ENCODE measurements around the gene RNF175. TPM values are rescaled to one million over a fixed set of nuclear protein-coding genes. Genes with fewer than 3 reads are reported as not detected.
A peak's percentile ranks its signal among the peaks of the same experiment; 100 is the strongest.

RNF175 gene
- total RNA-seq, 3 donors from 2014 or later: 3.6 to 5.9 TPM; not detected in 1

DNA sequence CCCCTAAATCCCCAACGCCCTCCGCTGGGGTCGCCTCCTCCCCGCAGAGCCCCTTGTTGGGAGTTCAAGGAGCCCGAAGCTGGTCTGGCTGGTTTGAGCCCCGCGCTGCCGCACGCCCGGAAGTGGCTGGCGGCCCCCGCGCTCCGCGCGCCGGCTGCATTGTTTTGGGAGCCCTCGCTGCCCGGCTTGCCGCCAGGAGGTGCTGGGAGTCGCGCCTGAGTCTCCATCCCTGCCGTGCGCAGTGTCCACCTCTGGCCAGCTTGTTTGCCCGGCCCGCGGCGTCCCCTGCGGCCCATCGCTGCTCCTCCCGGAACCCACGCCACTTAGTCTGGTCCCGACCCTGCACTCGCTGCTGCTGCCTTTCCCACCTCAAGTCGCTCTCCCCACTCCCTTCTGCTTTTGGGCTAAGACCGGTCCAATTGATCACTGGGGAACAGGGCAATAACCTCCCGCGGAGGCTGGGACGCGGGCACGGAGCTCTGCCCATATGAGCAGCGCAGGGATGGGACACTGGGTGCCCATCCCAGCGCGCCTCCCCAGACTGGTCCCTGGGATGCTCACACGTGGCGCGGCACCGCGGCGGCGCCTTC lies 31.2 kb upstream of the RNF175 start:
- H3K4me1 ChIP-seq: peaks cover 0 to 4% of the 10 kb centered on the region in 2 donors
- H3K27me3 ChIP-seq: peaks cover 9 to 56% of the 10 kb centered on the region in 2 donors

DNA sequence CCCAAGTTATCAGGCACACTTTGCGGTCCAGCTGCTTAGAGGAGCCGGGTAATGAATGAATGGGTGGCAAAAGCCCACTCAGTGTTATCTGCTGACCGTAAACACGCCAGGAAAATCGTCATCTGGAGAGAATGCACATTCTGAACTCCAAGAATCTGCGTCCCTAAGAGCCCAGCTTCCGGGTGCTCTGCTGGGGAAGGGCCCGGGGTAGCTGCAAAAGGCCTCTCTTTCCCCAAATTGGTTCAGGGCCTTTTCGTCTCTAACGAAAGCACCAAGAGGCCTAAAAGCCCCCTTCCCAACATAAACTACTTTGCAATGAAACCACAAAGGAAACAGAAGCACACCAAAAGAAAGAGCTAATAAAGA lies 30.7 kb upstream of the RNF175 start:
- Histone ChIP-seq H3K27me3 (peaks cover 9 to 56% of the 10 kb centered on the region in 2 donors), H3K36me3 (no peaks in the 10 kb centered on the region), H3K4me1 (peaks cover 0 to 4% of the 10 kb centered on the region in 2 donors), H3K27ac (peak overlapping the region; percentile 69 to 87), H3K4me3 (peak overlapping the region; percentile 26 to 78 (median 59)), H3K9me3 (no peaks in the 10 kb centered on the region)
- TF ChIP-seq POLR2AphosphoS5 (IDR thresholded peaks at IDR 0.05): no peak
- no peak for TF ChIP-seq POLR2A (IDR thresholded peaks at IDR 0.05)
- TF ChIP-seq, protein P1, sequence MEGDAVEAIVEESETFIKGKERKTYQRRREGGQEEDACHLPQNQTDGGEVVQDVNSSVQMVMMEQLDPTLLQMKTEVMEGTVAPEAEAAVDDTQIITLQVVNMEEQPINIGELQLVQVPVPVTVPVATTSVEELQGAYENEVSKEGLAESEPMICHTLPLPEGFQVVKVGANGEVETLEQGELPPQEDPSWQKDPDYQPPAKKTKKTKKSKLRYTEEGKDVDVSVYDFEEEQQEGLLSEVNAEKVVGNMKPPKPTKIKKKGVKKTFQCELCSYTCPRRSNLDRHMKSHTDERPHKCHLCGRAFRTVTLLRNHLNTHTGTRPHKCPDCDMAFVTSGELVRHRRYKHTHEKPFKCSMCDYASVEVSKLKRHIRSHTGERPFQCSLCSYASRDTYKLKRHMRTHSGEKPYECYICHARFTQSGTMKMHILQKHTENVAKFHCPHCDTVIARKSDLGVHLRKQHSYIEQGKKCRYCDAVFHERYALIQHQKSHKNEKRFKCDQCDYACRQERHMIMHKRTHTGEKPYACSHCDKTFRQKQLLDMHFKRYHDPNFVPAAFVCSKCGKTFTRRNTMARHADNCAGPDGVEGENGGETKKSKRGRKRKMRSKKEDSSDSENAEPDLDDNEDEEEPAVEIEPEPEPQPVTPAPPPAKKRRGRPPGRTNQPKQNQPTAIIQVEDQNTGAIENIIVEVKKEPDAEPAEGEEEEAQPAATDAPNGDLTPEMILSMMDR (IDR thresholded peaks at IDR 0.05): no peak
- DNase-seq (ENCODE audit: low spot score in 2 of 2): no peak
- intact Hi-C loops (cut with DNase I; ENCODE audit: low total_unique reads): no loop called here

More for the DNA sequence above, 31.2 kb upstream of the RNF175 start:
- DNase-seq (ENCODE audit: low spot score in 2 of 2): no peak
- H3K27ac ChIP-seq: peak overlapping the region; percentile 69 to 87
- peak overlapping the region; percentile 26 to 78 (median 59) for H3K4me3 ChIP-seq
- H3K36me3 ChIP-seq: no peaks in the 10 kb centered on the region
- intact Hi-C loops (cut with DNase I; ENCODE audit: low total_unique reads): no loop called here
- TF ChIP-seq POLR2A (IDR thresholded peaks at IDR 0.05): no peak
- TF ChIP-seq, protein P1 (IDR thresholded peaks at IDR 0.05): no peak
- no peak for TF ChIP-seq POLR2AphosphoS5 (IDR thresholded peaks at IDR 0.05)
- H3K9me3 ChIP-seq: no peaks in the 10 kb centered on the region

DNA sequence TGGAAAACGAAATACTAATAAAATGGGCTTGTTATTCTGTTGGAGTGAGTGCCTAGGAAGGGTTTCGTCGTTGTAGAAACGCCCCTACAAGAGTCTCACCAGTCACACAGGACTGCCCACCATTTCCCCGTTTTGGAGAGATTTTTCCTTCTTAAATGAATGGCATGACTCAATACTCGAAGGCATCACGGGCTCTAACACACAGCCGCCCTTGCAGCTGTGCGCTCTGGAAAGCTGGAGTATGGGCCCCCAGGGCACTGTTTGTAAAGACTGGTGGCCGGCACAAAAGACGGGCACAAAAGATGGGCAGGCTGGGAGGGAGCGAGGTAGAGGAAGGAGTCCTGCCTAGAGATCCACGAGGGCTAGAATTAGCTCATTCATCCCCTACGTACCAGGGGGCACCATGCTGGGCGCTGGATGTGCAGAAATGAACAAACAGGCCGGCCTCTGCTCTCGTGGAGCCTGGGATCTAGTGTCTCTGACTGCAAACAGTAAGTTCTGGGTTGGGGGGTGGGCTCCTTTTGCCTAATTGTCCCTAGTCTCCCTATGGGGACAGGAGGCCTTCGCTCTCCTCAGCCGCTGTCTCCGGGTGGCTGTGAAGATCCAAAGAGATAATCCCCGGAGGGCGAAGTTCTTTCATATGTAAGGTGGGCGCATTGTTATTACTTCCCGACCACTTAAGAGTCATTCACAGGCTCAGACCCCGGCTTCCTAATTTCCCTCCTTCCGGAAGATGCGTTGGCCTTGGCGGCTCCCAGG lies 30.1 kb upstream of the RNF175 start:
- intact Hi-C loops (cut with DNase I; ENCODE audit: low total_unique reads): no loop called here
- no peak for DNase-seq (ENCODE audit: low spot score in 2 of 2)
- TF ChIP-seq POLR2AphosphoS5 (IDR thresholded peaks at IDR 0.05) (no peak), POLR2A (IDR thresholded peaks at IDR 0.05) (no peak)
- TF ChIP-seq, protein P1 (IDR thresholded peaks at IDR 0.05): no peak
- Histone ChIP-seq H3K4me3 (peak overlapping the region; percentile 41 to 78 (median 59)), H3K27me3 (peaks cover 9 to 56% of the 10 kb centered on the region in 2 donors), H3K27ac (peak overlapping the region; percentile 69 to 87), H3K9me3 (no peaks in the 10 kb centered on the region), H3K36me3 (no peaks in the 10 kb centered on the region), H3K4me1 (peaks cover 0 to 4% of the 10 kb centered on the region in 2 donors)

DNA sequence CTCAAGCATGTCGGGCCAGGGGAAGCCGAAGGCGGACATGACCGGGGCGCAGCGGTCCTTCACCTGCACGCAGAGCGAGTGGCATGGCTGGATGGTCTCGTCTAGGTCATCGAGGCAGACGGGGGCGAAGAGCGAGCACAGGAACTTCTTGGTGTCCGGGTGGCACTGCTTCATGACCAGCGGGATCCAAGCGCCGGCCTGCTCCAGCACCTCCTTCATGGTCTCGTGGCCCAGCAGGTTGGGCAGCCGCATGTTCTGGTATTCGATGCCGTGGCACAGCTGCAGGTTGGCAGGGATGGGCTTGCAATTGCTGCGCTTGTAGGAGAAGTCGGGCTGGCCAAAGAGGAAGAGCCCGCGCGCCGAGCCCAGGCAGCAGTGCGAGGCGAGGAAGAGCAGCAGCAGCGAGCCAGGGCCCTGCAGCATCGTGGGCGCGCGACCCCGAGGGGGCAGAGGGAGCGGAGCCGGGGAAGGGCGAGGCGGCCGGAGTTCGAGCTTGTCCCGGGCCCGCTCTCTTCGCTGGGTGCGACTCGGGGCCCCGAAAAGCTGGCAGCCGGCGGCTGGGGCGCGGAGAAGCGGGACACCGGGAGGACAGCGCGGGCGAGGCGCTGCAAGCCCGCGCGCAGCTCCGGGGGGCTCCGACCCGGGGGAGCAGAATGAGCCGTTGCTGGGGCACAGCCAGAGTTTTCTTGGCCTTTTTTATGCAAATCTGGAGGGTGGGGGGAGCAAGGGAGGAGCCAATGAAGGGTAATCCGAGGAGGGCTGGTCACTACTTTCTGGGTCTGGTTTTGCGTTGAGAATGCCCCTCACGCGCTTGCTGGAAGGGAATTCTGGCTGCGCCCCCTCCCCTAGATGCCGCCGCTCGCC lies 28.8 kb upstream of the RNF175 start, which contains the start of gene SFRP2:
Gene SFRP2, minus strand, starts transcription at position 671 of the 864 bp plus-strand sequence. Its CDS starts 248 bp downstream, at position 423.
- TF ChIP-seq POLR2AphosphoS5 (IDR thresholded peaks at IDR 0.05) (peak in 1 of 3 donors; percentile 12), POLR2A (IDR thresholded peaks at IDR 0.05) (no peak)
- DNase-seq (ENCODE audit: low spot score in 2 of 2): no peak
- intact Hi-C loops (cut with DNase I; ENCODE audit: low total_unique reads): no loop called here
- Histone ChIP-seq H3K27ac (peak within 1 kb of the TSS; percentile 69 to 87), H3K36me3 (no peaks in the 10 kb centered on the region), H3K4me3 (peak within 1 kb of the TSS; percentile 41 to 78 (median 59)), H3K4me1 (peaks cover 0 to 4% of the 10 kb centered on the region in 2 donors), H3K27me3 (peaks cover 9 to 56% of the 10 kb centered on the region in 2 donors), H3K9me3 (no peaks in the 10 kb centered on the region)

DNA sequence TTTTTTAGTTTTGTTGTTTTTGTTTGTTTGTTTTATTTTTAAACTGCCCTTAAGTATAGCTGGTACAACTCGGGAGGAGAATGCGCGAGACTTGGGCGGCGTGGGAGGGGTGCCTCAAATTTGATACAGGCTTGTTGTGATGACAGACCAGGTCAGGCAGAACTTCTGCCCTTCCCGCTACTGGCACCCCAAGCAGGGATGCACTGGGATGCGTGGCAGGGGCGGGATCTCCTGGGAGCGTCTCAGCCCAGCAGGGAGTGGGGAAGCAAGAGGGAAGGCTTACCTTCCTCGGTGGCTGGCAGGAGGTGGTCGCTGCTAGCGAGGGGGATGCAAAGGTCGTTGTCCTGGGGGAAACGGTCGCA lies 28.2 kb upstream of the RNF175 start:
- Histone ChIP-seq H3K9me3 (no peaks in the 10 kb centered on the region), H3K4me3 (peak overlapping the region; percentile 41 to 78 (median 59)), H3K27me3 (peaks cover 9 to 55% of the 10 kb centered on the region in 2 donors), H3K4me1 (peaks cover 0 to 4% of the 10 kb centered on the region in 2 donors), H3K36me3 (no peaks in the 10 kb centered on the region), H3K27ac (peak overlapping the region; percentile 69 to 87)
- no peak for DNase-seq (ENCODE audit: low spot score in 2 of 2)
- TF ChIP-seq POLR2AphosphoS5 (IDR thresholded peaks at IDR 0.05): no peak
- no peak for TF ChIP-seq POLR2A (IDR thresholded peaks at IDR 0.05)
- TF ChIP-seq, protein P1 (IDR thresholded peaks at IDR 0.05): no peak
- intact Hi-C loops (cut with DNase I; ENCODE audit: low total_unique reads): no loop called here
